HepG2 (cell line): ENCODE results near the gene XRN1. TPM values are rescaled to one million over a fixed set of nuclear protein-coding genes. Genes with fewer than 3 reads are reported as not detected.

Experiments used
- ATAC-seq: fragments of 200-7000 bp; cut with Tn5 transposase; 3 replicates; pipeline ENCODE4 v1.9.1; 2020; ENCODE audit warnings: mild to moderate bottlenecking, moderate library complexity
- BruUV-seq: library from RNA; stranded (reverse); fragments of 400-500 nt; replicated peaks from 2 replicates; lab custom pipeline; 2021; lab: Mats Ljungman, UMichigan
- CTCF ChIA-PET: fragments of 300-600 bp; formaldehyde crosslinking; extraction: SDS; loops from one replicate; lab custom pipeline; 2021; ENCODE audit warnings: low total read pairs, inconsistent platforms, low intra/inter-chr PET ratio; lab: Yijun Ruan, JAX
- POLR2A ChIA-PET: fragments of 350-600 bp; sonication (Branson Sonifier 250); formaldehyde crosslinking; loops from one replicate; lab custom pipeline; 2020; ENCODE audit warnings: antibody characterized with exemption, inconsistent platforms; lab: Yijun Ruan, JAX
- DNase-seq: peaks from one replicate; pipeline ENCODE4 v3.0.0-alpha.2; 2015; ENCODE audit warnings: low spot score
- FAIRE-seq: peaks from 3 replicates; lab custom pipeline; 2011; peaks lifted over from hg19 to GRCh38; lab: Jason Lieb, UNC
- H2AFZ ChIP-seq: one replicate; pipeline ENCODE4 v1.6.1; 2011; ENCODE audit warnings: low read length, inconsistent platforms
- H3K27ac ChIP-seq: fragments of 300-600 bp; 3 replicates; pipeline ENCODE4 v1.8.0; 2011; ENCODE audit warnings: mixed run types, mild to moderate bottlenecking, mixed read lengths, low read length, inconsistent platforms; ENCODE audit not compliant: insufficient read depth; ENCODE audit errors: extremely low read length
- H3K27me3 ChIP-seq, 2 experiments: fragments of 200-600 bp in 1 of 2; 2 replicates in 1 of 2; 3 replicates in 1 of 2; pipeline versions ENCODE4 v1.6.0 to v1.8.0; 2011; ENCODE audit warnings: low read length in 2 of 2, mild to moderate bottlenecking in 2 of 2, moderate library complexity in 2 of 2, inconsistent platforms in 1 of 2; ENCODE audit not compliant: insufficient read depth in 2 of 2, control insufficient read depth in 1 of 2
- H3K36me3 ChIP-seq, 2 experiments: fragments of 200-600 bp in 1 of 2; replicated peaks in 1 of 2; 2 replicates in 1 of 2; 3 replicates in 1 of 2; pipeline versions ENCODE4 v1.5.1 to v1.8.0; 2011; ENCODE audit warnings: low read length in 2 of 2, inconsistent platforms in 1 of 2; ENCODE audit not compliant: insufficient read depth in 2 of 2, control insufficient read depth in 1 of 2
- H3K4me1 ChIP-seq: 2 replicates; pipeline ENCODE4 v1.5.1; 2012; ENCODE audit warnings: low read length, inconsistent platforms; ENCODE audit not compliant: insufficient read depth
- H3K4me2 ChIP-seq: 2 replicates; pipeline ENCODE4 v1.6.0; 2011; ENCODE audit warnings: low read depth, low read length, inconsistent platforms
- H3K4me3 ChIP-seq, 3 experiments: fragments of 200-600 bp in 1 of 3; sonication (generic), shearing (Covaris generic) in 1 of 3; replicated peaks in 1 of 3; 2 replicates each; pipeline ENCODE4 v1.5.1; 2011 to 2016; ENCODE audit warnings: low read length in 3 of 3, inconsistent platforms in 2 of 3, low read depth in 2 of 3, mild to moderate bottlenecking in 2 of 3, control low read depth in 1 of 3, mixed read lengths in 1 of 3; ENCODE audit not compliant: insufficient read depth in 1 of 3
- H3K79me2 ChIP-seq: one replicate; pipeline ENCODE4 v1.6.1; 2011; ENCODE audit warnings: low read length, inconsistent platforms; ENCODE audit not compliant: insufficient read depth
- H3K9ac ChIP-seq: 2 replicates; pipeline ENCODE4 v1.6.0; 2011; ENCODE audit warnings: mild to moderate bottlenecking, low read depth, low read length, inconsistent platforms; ENCODE audit not compliant: insufficient read depth
- H3K9me3 ChIP-seq: 2 replicates; pipeline ENCODE4 v1.5.1; 2012; ENCODE audit warnings: mild to moderate bottlenecking, low read length
- H4K20me1 ChIP-seq: 2 replicates; pipeline ENCODE4 v1.6.0; 2011; ENCODE audit warnings: inconsistent platforms, mild to moderate bottlenecking, low read length, moderate library complexity; ENCODE audit not compliant: insufficient read depth
- MZF1 ChIP-seq: sonication (generic); formaldehyde crosslinking; IDR thresholded peaks from 2 replicates; pipeline ENCODE4 v1.8.1; 2023; ENCODE audit warnings: mild to moderate bottlenecking, missing genetic modification reagents, borderline replicate concordance
- NRL ChIP-seq: sonication (generic); formaldehyde crosslinking; IDR thresholded peaks from 2 replicates; pipeline ENCODE4 v1.5.0; 2020; ENCODE audit warnings: missing genetic modification reagents, mild to moderate bottlenecking, moderate library complexity, borderline replicate concordance
- SMAD1 ChIP-seq: sonication (generic); formaldehyde crosslinking; IDR thresholded peaks from 2 replicates; pipeline ENCODE4 v1.4.0; 2020; ENCODE audit warnings: missing genetic modification reagents, low read depth, mild to moderate bottlenecking, borderline replicate concordance
- WIZ ChIP-seq: sonication (generic); formaldehyde crosslinking; IDR thresholded peaks from 2 replicates; pipeline ENCODE4 v1.5.1; 2020; ENCODE audit warnings: mild to moderate bottlenecking, missing genetic modification reagents
- ZBTB7A ChIP-seq: sonication (generic); formaldehyde crosslinking; IDR thresholded peaks from 2 replicates; pipeline ENCODE4 v1.8.0; 2022; ENCODE audit warnings: mild to moderate bottlenecking, missing genetic modification reagents
- ZNF138 ChIP-seq: sonication (generic); formaldehyde crosslinking; IDR thresholded peaks from 2 replicates; pipeline ENCODE4 v1.5.0; 2020; ENCODE audit warnings: mild to moderate bottlenecking, low read depth, missing genetic modification reagents
- ZNF253 ChIP-seq: sonication (generic); formaldehyde crosslinking; IDR thresholded peaks from 2 replicates; pipeline ENCODE4 v1.8.0; 2022; ENCODE audit warnings: mild to moderate bottlenecking, missing genetic modification reagents, borderline replicate concordance
- ZNF260 ChIP-seq: sonication (generic); formaldehyde crosslinking; IDR thresholded peaks from 2 replicates; pipeline ENCODE4 v1.4.0; 2020; ENCODE audit warnings: missing genetic modification reagents, low read depth, mild to moderate bottlenecking, borderline replicate concordance
- ZNF296 ChIP-seq: sonication (generic); formaldehyde crosslinking; conservative IDR thresholded peaks from 2 replicates; pipeline ENCODE4 v1.5.0; 2020; ENCODE audit warnings: mild to moderate bottlenecking, missing genetic modification reagents
- ZNF382 ChIP-seq: sonication (generic); formaldehyde crosslinking; IDR thresholded peaks from 2 replicates; pipeline ENCODE4 v1.5.0; 2020; ENCODE audit warnings: missing genetic modification reagents, mild to moderate bottlenecking, borderline replicate concordance
- ZNF678 ChIP-seq: sonication (generic); formaldehyde crosslinking; IDR thresholded peaks from 2 replicates; pipeline ENCODE4 v1.4.0; 2020; ENCODE audit warnings: mild to moderate bottlenecking, missing genetic modification reagents
- WGBS: methylation state at CpG from one replicate; pipeline ENCODE4 v1.1.6; 2017; ENCODE audit warnings: low lambda C conversion rate; 5-methylcytosine and 5-hydroxymethylcytosine counted together
- in situ Hi-C: cut with HindIII; loops from 2 replicates; pipeline ENCODE4 v1.10.0; 2017; ENCODE audit warnings: low pct_unique_long_range_greater_than_20kb; ENCODE audit not compliant: extremely low pct_ligation_motif_present
- intact Hi-C: fragments of 100-400 bp; cut with micrococcal nuclease; formaldehyde crosslinking; loops from one replicate; pipeline ENCODE4 v1.10.0; 2022; ENCODE audit not compliant: unreplicated experiment
- polyA plus RNA-seq, 8 experiments: library from polyadenylated mRNA; depleted of rRNA in 3 of 8; stranded (reverse) in 7 of 8; unstranded in 1 of 8; fragments of >200 nt; fragmentation: Illumina TruSeq in 4 of 8; extraction: Trizol in 4 of 8; gene quantifications; 2 replicates each; pipeline versions ENCODE4 v1.2.1 to v1.2.3, GENCODE V29; 2011 to 2016; ENCODE audit warnings: low read depth in 4 of 8, missing spikeins in 1 of 8, mixed read lengths in 1 of 8; ENCODE audit not compliant: insufficient read depth in 1 of 8
- total RNA-seq, 5 experiments: library from RNA; depleted of rRNA; stranded (reverse); fragments of >200 nt; fragmentation: Illumina TruSeq; extraction: Trizol; gene quantifications; 2 replicates each; pipeline ENCODE4 v1.2.3, GENCODE V29; 2016; ENCODE audit warnings: low read depth in 1 of 5
- TF ChIP-seq, protein P1 (sequence below): sonication (generic); formaldehyde crosslinking; IDR thresholded peaks from 2 replicates; pipeline ENCODE4 v1.5.1; 2020; ENCODE audit warnings: mild to moderate bottlenecking, missing genetic modification reagents, borderline replicate concordance
- TF ChIP-seq, protein P2 (sequence below): sonication (generic); formaldehyde crosslinking; IDR thresholded peaks from 2 replicates; pipeline ENCODE4 v1.9.0; 2021; ENCODE audit warnings: missing genetic modification reagents, mild to moderate bottlenecking, borderline replicate concordance
- TF ChIP-seq, protein P3 (sequence below): sonication (generic); formaldehyde crosslinking; IDR thresholded peaks from 2 replicates; pipeline ENCODE4 v1.4.0; 2020; ENCODE audit warnings: missing genetic modification reagents
- TF ChIP-seq, protein P4 (sequence below): sonication (generic); formaldehyde crosslinking; IDR thresholded peaks from 2 replicates; pipeline ENCODE4 v1.9.0; 2021; ENCODE audit warnings: missing genetic modification reagents, mild to moderate bottlenecking, borderline replicate concordance

The XRN1 gene
- total and polyA plus RNA-seq, 2 of the 13 experiments (the other 11 are each of a cell fraction or from before 2014, with no cell fraction given), result 13.2 to 13.3 TPM

DNA sequence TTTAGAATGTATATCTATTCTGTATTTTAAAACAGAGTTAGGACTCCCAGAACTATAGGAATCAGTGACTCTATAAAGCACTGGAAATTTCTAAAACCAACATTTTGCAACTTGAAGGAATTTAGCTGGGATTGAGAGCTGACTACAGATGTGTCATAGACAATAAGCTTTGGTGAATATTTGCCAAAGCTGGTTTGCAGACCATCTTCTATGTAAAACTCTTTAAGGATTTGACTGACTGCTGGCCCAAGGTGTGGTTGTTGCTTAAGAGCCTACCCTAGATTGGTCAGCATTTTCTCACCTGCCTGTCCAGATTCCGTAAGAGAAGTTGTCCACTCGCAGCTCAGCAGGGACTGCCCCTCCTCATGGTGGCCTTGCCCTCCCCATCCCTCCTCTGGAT lies 149.2 kb downstream of the XRN1 start:
- POLR2A ChIA-PET, result no interaction called here
- Histone ChIP-seq H3K27me3 (no peaks in the 10 kb centered on the region), H2AFZ (no peak overlapping the region), H3K36me3 (no peaks in the 10 kb centered on the region), H3K9me3 (no peaks in the 10 kb centered on the region), H3K9ac (no peak overlapping the region), H4K20me1 (no peaks in the 10 kb centered on the region), H3K4me3 (no peak overlapping the region), H3K79me2 (no peaks in the 10 kb centered on the region), H3K4me2 (no peak overlapping the region), H3K27ac (no peak overlapping the region), H3K4me1 (no peaks in the 10 kb centered on the region)
- no peak for TF ChIP-seq ZNF296 (CRISPR knock-in tag)
- no peak for TF ChIP-seq SMAD1 (CRISPR knock-in tag)
- TF ChIP-seq ZNF253 (CRISPR knock-in tag), result no peak
- TF ChIP-seq, protein P1, sequence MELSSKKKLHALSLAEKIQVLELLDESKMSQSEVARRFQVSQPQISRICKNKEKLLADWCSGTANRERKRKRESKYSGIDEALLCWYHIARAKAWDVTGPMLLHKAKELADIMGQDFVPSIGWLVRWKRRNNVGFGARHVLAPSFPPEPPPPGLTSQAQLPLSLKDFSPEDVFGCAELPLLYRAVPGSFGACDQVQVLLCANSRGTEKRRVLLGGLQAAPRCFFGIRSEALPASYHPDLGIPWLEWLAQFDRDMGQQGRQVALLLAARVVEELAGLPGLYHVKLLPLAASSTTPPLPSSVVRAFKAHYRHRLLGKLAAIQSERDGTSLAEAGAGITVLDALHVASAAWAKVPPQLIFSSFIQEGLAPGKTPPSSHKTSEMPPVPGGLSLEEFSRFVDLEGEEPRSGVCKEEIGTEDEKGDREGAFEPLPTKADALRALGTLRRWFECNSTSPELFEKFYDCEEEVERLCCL, result no peak
- TF ChIP-seq ZNF382 (CRISPR knock-in tag), result no peak
- TF ChIP-seq WIZ (CRISPR knock-in tag), result no peak
- no peak for TF ChIP-seq ZNF678 (CRISPR knock-in tag)
- TF ChIP-seq, protein P2, sequence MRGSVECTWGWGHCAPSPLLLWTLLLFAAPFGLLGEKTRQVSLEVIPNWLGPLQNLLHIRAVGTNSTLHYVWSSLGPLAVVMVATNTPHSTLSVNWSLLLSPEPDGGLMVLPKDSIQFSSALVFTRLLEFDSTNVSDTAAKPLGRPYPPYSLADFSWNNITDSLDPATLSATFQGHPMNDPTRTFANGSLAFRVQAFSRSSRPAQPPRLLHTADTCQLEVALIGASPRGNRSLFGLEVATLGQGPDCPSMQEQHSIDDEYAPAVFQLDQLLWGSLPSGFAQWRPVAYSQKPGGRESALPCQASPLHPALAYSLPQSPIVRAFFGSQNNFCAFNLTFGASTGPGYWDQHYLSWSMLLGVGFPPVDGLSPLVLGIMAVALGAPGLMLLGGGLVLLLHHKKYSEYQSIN, result no peak
- TF ChIP-seq, protein P3, sequence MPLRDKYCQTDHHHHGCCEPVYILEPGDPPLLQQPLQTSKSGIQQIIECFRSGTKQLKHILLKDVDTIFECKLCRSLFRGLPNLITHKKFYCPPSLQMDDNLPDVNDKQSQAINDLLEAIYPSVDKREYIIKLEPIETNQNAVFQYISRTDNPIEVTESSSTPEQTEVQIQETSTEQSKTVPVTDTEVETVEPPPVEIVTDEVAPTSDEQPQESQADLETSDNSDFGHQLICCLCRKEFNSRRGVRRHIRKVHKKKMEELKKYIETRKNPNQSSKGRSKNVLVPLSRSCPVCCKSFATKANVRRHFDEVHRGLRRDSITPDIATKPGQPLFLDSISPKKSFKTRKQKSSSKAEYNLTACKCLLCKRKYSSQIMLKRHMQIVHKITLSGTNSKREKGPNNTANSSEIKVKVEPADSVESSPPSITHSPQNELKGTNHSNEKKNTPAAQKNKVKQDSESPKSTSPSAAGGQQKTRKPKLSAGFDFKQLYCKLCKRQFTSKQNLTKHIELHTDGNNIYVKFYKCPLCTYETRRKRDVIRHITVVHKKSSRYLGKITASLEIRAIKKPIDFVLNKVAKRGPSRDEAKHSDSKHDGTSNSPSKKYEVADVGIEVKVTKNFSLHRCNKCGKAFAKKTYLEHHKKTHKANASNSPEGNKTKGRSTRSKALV (CRISPR knock-in tag), result no peak
- no peak for TF ChIP-seq ZNF260 (CRISPR knock-in tag)
- no peak for TF ChIP-seq ZBTB7A
- TF ChIP-seq MZF1 (CRISPR knock-in tag), result no peak
- TF ChIP-seq ZNF138 (CRISPR knock-in tag), result no peak
- no peak for TF ChIP-seq NRL (CRISPR knock-in tag)
- TF ChIP-seq, protein P4, sequence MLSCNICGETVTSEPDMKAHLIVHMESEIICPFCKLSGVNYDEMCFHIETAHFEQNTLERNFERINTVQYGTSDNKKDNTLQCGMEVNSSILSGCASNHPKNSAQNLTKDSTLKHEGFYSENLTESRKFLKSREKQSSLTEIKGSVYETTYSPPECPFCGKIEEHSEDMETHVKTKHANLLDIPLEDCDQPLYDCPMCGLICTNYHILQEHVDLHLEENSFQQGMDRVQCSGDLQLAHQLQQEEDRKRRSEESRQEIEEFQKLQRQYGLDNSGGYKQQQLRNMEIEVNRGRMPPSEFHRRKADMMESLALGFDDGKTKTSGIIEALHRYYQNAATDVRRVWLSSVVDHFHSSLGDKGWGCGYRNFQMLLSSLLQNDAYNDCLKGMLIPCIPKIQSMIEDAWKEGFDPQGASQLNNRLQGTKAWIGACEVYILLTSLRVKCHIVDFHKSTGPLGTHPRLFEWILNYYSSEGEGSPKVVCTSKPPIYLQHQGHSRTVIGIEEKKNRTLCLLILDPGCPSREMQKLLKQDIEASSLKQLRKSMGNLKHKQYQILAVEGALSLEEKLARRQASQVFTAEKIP (CRISPR knock-in tag), result no peak
- ATAC-seq (no peak), FAIRE-seq (no peak), DNase-seq (no peak)
- in situ Hi-C loops (no loop called here), intact Hi-C loops (no loop called here)
- 100% methylated on average over 2 of the region's 2 CpGs for WGBS
- BruUV-seq, result no TSS peak
- CTCF ChIA-PET, result no interaction called here
